ENCODE measurements around the gene AK5.

AK5 gene

DNA sequence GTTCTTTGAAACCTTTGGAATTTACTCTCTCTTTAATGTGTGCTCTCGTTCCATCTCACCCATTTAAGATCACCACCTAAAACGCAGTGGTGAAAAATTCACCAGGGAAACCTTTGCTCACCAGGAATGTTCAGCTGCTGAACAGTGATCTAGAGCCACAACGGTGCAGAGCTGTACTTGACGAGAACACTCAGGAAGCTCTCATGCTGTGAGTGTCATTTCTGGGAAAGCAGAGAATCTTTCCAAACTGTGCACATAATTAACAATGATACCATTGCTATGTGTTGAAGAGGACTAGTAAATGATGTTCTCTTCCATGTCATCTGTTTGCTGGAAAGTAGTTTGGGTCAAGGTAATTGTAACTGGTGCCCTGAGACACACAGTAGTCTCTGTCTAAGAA is 283.5 kb downstream of the AK5 start:
- Histone ChIP-seq H3K9ac (ENCODE audit: low read length) (no peak overlapping the region), H3K4me1 (ENCODE audit: control insufficient read depth, insufficient read depth, low read length) (no peaks in the 10 kb centered on the region), H3K36me3 (ENCODE audit: control insufficient read depth, insufficient read depth, low read length, severe bottlenecking) (peaks cover 58% of the 10 kb centered on the region), H3K4me3 (ENCODE audit: low read length) (no peak overlapping the region), H3K27me3 (replicated peaks; ENCODE audit: control insufficient read depth, insufficient read depth, low read length) (no peaks in the 10 kb centered on the region), H3K9me3 (ENCODE audit: control insufficient read depth, low read length) (no peaks in the 10 kb centered on the region)
- no peak for DNase-seq (ENCODE audit: low read depth)

DNA sequence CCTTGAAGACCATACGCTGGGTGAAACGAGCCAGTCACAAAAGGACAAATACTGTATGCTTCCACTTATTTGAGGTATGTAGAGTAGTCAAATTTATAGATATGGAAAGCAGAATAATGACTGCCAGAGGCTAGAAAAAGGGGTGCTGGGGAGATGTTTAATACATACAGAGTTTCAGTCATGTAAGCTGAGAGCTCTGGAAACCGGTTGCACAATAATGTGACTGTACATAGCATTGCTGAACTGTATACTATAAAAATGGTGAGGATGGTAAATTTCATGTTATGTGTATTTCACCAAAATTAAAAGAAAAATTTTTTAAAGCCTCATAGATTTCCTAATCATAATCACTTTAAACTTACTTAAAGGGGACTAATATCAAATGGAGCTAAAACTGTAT is 289.8 kb downstream of the AK5 start:
- Histone ChIP-seq H3K4me3 (ENCODE audit: low read length) (no peak overlapping the region), H3K9me3 (ENCODE audit: control insufficient read depth, low read length) (no peaks in the 10 kb centered on the region), H3K9ac (ENCODE audit: low read length) (no peak overlapping the region), H3K36me3 (ENCODE audit: control insufficient read depth, insufficient read depth, low read length, severe bottlenecking) (peaks cover 71% of the 10 kb centered on the region), H3K27me3 (replicated peaks; ENCODE audit: control insufficient read depth, insufficient read depth, low read length) (no peaks in the 10 kb centered on the region), H3K4me1 (ENCODE audit: control insufficient read depth, insufficient read depth, low read length) (no peaks in the 10 kb centered on the region)
- peak; percentile 50 for DNase-seq (ENCODE audit: low read depth)

- no peak overlapping the region for H3K4me3 ChIP-seq (ENCODE audit: low read length)
- no peaks in the 10 kb centered on the region for H3K27me3 ChIP-seq (replicated peaks; ENCODE audit: control insufficient read depth, insufficient read depth, low read length)
- H3K9ac ChIP-seq (ENCODE audit: low read length): no peak overlapping the region
- DNase-seq (ENCODE audit: low read depth): no peak
- no peaks in the 10 kb centered on the region for H3K4me1 ChIP-seq (ENCODE audit: control insufficient read depth, insufficient read depth, low read length)
- H3K9me3 ChIP-seq (ENCODE audit: control insufficient read depth, low read length): no peaks in the 10 kb centered on the region
- peaks cover 97% of the 10 kb centered on the region for H3K36me3 ChIP-seq (ENCODE audit: control insufficient read depth, insufficient read depth, low read length, severe bottlenecking)
These were observed 297.7 kb downstream of the AK5 start for GRCh38 chr1:77579547-77579946.

DNA sequence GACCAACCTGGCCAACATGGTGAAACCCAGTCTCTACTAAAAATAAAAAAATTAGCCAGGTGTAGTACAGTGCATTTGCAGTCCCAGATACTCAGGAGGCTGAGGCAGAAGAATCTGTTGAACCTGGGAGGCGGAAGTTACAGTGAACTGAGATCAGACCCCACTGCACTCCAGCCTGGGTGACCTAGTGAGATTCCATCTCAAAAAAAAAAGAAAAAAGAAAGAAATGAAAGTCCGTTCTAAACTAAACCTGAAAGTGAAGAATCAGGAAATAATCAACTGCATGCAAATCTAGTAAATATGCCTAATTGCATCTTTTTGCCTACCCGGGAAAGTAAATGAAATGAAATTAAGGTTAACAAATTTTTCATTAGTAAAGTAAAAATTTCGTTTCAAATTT is 301.1 kb downstream of the AK5 start:
- DNase-seq (ENCODE audit: low read depth): no peak
- Histone ChIP-seq H3K9ac (ENCODE audit: low read length) (no peak overlapping the region), H3K9me3 (ENCODE audit: control insufficient read depth, low read length) (no peaks in the 10 kb centered on the region), H3K36me3 (ENCODE audit: control insufficient read depth, insufficient read depth, low read length, severe bottlenecking) (peaks cover 71% of the 10 kb centered on the region), H3K4me1 (ENCODE audit: control insufficient read depth, insufficient read depth, low read length) (no peaks in the 10 kb centered on the region), H3K4me3 (ENCODE audit: low read length) (no peak overlapping the region), H3K27me3 (replicated peaks; ENCODE audit: control insufficient read depth, insufficient read depth, low read length) (no peaks in the 10 kb centered on the region)

DNA sequence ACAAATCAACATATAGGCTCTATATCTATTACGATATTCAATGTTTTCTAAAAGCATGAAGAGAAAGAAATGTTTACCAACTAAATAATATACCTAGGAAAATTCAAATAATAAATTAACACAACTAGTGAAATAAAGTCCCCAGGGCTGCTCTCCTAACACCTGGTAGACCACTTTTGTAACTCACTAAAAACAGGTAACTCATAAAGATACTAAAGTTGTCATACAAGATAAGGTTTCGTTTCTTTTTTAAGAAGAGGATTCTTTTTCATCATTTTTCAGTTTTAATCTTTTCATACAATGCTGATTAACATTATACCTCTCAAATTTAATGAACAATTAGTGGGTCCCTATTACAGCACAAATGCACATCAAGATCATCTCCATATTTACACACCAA is 301.7 kb downstream of the AK5 start:
- no peak for DNase-seq (ENCODE audit: low read depth)
- Histone ChIP-seq H3K4me1 (ENCODE audit: control insufficient read depth, insufficient read depth, low read length) (no peaks in the 10 kb centered on the region), H3K9ac (ENCODE audit: low read length) (no peak overlapping the region), H3K36me3 (ENCODE audit: control insufficient read depth, insufficient read depth, low read length, severe bottlenecking) (peaks cover 66% of the 10 kb centered on the region), H3K4me3 (ENCODE audit: low read length) (no peak overlapping the region), H3K9me3 (ENCODE audit: control insufficient read depth, low read length) (no peaks in the 10 kb centered on the region), H3K27me3 (replicated peaks; ENCODE audit: control insufficient read depth, insufficient read depth, low read length) (no peaks in the 10 kb centered on the region)

DNA sequence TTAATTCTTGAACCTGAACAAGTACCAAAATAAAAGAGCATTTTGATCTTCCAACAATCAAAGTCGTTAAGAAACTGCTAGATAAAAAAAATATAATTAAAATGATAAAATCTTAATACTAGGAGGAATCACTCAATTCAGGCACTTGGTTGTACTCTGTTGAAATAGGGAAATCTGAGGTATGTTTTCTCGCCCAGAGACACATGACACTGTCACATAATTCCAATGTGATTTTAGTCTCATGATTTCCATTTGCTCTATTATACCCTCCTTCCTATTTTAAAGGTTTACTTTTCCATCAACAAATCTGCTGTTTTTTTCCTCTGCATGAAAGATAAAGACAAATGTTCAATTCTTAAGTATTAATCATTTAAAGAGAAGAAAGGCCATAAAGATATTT is 303.1 kb downstream of the AK5 start:
- Histone ChIP-seq H3K36me3 (ENCODE audit: control insufficient read depth, insufficient read depth, low read length, severe bottlenecking) (peaks cover 52% of the 10 kb centered on the region), H3K4me1 (ENCODE audit: control insufficient read depth, insufficient read depth, low read length) (no peaks in the 10 kb centered on the region), H3K4me3 (ENCODE audit: low read length) (no peak overlapping the region), H3K9me3 (ENCODE audit: control insufficient read depth, low read length) (no peaks in the 10 kb centered on the region), H3K27me3 (replicated peaks; ENCODE audit: control insufficient read depth, insufficient read depth, low read length) (no peaks in the 10 kb centered on the region), H3K9ac (ENCODE audit: low read length) (no peak overlapping the region)
- DNase-seq (ENCODE audit: low read depth): no peak

DNA sequence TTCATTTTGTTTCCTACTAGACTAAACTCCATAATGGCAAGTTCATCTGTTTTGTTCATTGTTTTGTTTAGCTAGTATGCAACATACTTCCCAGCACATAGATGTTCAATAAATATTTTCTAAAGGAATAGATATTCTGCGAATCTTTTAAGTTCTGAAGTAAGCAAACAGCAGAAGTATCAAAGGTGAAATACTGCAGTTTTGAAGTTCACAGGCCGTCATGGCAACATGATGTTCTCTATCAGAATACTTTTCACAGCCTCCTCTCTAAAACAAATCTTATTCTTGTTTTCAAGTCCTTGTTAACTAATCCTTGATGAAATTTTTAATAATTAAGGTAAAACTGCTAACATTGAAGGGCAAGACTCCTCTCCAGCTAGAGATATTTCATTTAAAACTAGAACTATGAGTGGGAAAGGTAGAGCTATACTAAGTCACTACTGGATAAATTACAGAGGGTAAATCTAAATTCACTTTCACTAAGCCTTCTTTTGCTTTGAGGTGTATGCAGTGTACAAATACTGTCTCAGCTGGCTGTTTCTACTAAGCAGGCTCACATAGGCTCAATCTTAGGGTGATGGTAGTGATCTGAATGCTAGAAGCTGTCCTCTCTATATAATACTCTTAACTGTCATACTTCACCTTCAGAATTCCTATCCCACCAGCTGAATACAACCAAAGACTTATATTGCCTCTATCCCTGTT is 303.9 kb downstream of the AK5 start:
- Histone ChIP-seq H3K9me3 (ENCODE audit: control insufficient read depth, low read length) (no peaks in the 10 kb centered on the region), H3K9ac (ENCODE audit: low read length) (no peak overlapping the region), H3K4me3 (ENCODE audit: low read length) (no peak overlapping the region), H3K4me1 (ENCODE audit: control insufficient read depth, insufficient read depth, low read length) (no peaks in the 10 kb centered on the region), H3K36me3 (ENCODE audit: control insufficient read depth, insufficient read depth, low read length, severe bottlenecking) (peaks cover 43% of the 10 kb centered on the region), H3K27me3 (replicated peaks; ENCODE audit: control insufficient read depth, insufficient read depth, low read length) (no peaks in the 10 kb centered on the region)
- DNase-seq (ENCODE audit: low read depth): no peak

DNA sequence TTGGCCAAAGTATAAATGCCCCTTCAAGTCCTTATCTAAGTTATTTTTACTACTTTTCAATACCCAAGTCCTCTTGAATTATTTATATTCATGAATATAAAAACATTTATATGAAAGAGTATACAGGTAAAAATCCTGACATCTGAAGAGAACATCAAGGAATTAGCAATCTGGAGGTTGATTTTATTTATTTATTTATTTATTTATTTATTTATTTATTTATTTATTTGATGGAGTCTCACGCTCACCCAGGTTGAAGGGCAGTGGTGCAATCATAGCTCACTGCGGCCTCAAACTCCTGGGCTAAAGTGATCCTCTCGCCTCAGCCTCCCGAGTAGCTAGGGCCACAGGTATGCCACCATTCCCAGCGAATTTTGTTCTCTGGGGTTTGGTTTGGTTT is 307.4 kb downstream of the AK5 start:
- no peaks in the 10 kb centered on the region for H3K9me3 ChIP-seq (ENCODE audit: control insufficient read depth, low read length)
- H3K36me3 ChIP-seq (ENCODE audit: control insufficient read depth, insufficient read depth, low read length, severe bottlenecking): peaks cover 11% of the 10 kb centered on the region
- H3K4me3 ChIP-seq (ENCODE audit: low read length): no peak overlapping the region
- no peaks in the 10 kb centered on the region for H3K4me1 ChIP-seq (ENCODE audit: control insufficient read depth, insufficient read depth, low read length)
- no peak overlapping the region for H3K9ac ChIP-seq (ENCODE audit: low read length)
- no peaks in the 10 kb centered on the region for H3K27me3 ChIP-seq (replicated peaks; ENCODE audit: control insufficient read depth, insufficient read depth, low read length)
- DNase-seq (ENCODE audit: low read depth): no peak

GRCh38 chr1:77590651-77591050 is 308.8 kb downstream of the AK5 start:
- Histone ChIP-seq H3K36me3 (ENCODE audit: control insufficient read depth, insufficient read depth, low read length, severe bottlenecking) (peaks cover 7% of the 10 kb centered on the region), H3K9me3 (ENCODE audit: control insufficient read depth, low read length) (no peaks in the 10 kb centered on the region), H3K27me3 (replicated peaks; ENCODE audit: control insufficient read depth, insufficient read depth, low read length) (no peaks in the 10 kb centered on the region), H3K4me1 (ENCODE audit: control insufficient read depth, insufficient read depth, low read length) (no peaks in the 10 kb centered on the region), H3K9ac (ENCODE audit: low read length) (no peak overlapping the region), H3K4me3 (ENCODE audit: low read length) (no peak overlapping the region)
- DNase-seq (ENCODE audit: low read depth): no peak

GRCh38 chr1:77592906-77593305 is 311.1 kb downstream of the AK5 start:
- Histone ChIP-seq H3K4me1 (ENCODE audit: control insufficient read depth, insufficient read depth, low read length) (no peaks in the 10 kb centered on the region), H3K9me3 (ENCODE audit: control insufficient read depth, low read length) (no peaks in the 10 kb centered on the region), H3K36me3 (ENCODE audit: control insufficient read depth, insufficient read depth, low read length, severe bottlenecking) (peaks cover 20% of the 10 kb centered on the region), H3K27me3 (replicated peaks; ENCODE audit: control insufficient read depth, insufficient read depth, low read length) (no peaks in the 10 kb centered on the region), H3K4me3 (ENCODE audit: low read length) (no peak overlapping the region), H3K9ac (ENCODE audit: low read length) (no peak overlapping the region)
- DNase-seq (ENCODE audit: low read depth): no peak

GRCh38 chr1:77594366-77595112 is 312.7 kb downstream of the AK5 start:
- Histone ChIP-seq H3K4me1 (ENCODE audit: control insufficient read depth, insufficient read depth, low read length) (no peaks in the 10 kb centered on the region), H3K9me3 (ENCODE audit: control insufficient read depth, low read length) (no peaks in the 10 kb centered on the region), H3K9ac (ENCODE audit: low read length) (no peak overlapping the region), H3K36me3 (ENCODE audit: control insufficient read depth, insufficient read depth, low read length, severe bottlenecking) (peaks cover 25% of the 10 kb centered on the region), H3K27me3 (replicated peaks; ENCODE audit: control insufficient read depth, insufficient read depth, low read length) (no peaks in the 10 kb centered on the region), H3K4me3 (ENCODE audit: low read length) (no peak overlapping the region)
- DNase-seq (ENCODE audit: low read depth): no peak

Measured in adipocyte (in vitro differentiated cells).